Activated T-cell treated with anti-CD3 and anti-CD28 coated beads, Interleukin-2, amount 50 U/mL, for 72 hours (primary cell): ENCODE results near the gene COMMD9. TPM values are rescaled to one million over a fixed set of nuclear protein-coding genes. Genes with fewer than 3 reads are reported as not detected.
A peak's percentile ranks its signal among the peaks of the same experiment; 100 is the strongest.

ENCODE experiments used
- ATAC-seq, 2 donors: fragments of 150-1000 bp; cut with Tn5 transposase; replicated peaks in 1 of 2; 2 replicates each; pipeline ENCODE4 v1.10.0; 2021; ENCODE audit warnings: moderate library complexity in 2 of 2, mild to moderate bottlenecking in 1 of 2
- DNase-seq, 2 donors: peaks; one replicate each; pipeline ENCODE4 v3.0.0; 2021 to 2022; ENCODE audit warnings: mixed read lengths in 1 of 2
- H3K27ac Mint-ChIP-seq: one replicate; pipeline ENCODE4 v1.8.0; 2022; ENCODE audit warnings: mild to moderate bottlenecking, moderate library complexity, mixed read lengths
- H3K27me3 Mint-ChIP-seq: one replicate; pipeline ENCODE4 v1.8.0; 2022; ENCODE audit warnings: low read depth, mixed read lengths
- H3K36me3 Mint-ChIP-seq, 2 donors: one replicate each; pipeline ENCODE4 v1.8.0; 2022; ENCODE audit warnings: mixed read lengths in 2 of 2, mild to moderate bottlenecking in 1 of 2; ENCODE audit not compliant: insufficient read depth in 2 of 2
- H3K4me1 Mint-ChIP-seq: one replicate; pipeline ENCODE4 v1.8.0; 2022; ENCODE audit warnings: low read depth, mixed read lengths
- H3K4me3 Mint-ChIP-seq, 2 donors: one replicate each; pipeline ENCODE4 v1.8.0; 2022; ENCODE audit warnings: mild to moderate bottlenecking in 2 of 2, mixed read lengths in 2 of 2, moderate library complexity in 2 of 2
- H3K9me3 Mint-ChIP-seq, 2 donors: one replicate each; pipeline ENCODE4 v1.8.0; 2022; ENCODE audit warnings: mixed read lengths in 2 of 2
- total RNA-seq, 2 donors: library from RNA; stranded (reverse); gene quantifications; one replicate each; pipeline ENCODE4 v1.2.3, GENCODE V29; 2022

COMMD9 gene
- total RNA-seq, 2 donors from 2014 or later, result 25.7 to 26.7 TPM

GRCh38 chr11:36282926-36283325 is 6.3 kb downstream of the COMMD9 start:
- no peak for DNase-seq
- peaks cover 1 to 7% of the 10 kb centered on the region in 2 donors for H3K36me3 Mint-ChIP-seq
- no peaks in the 10 kb centered on the region for H3K27me3 Mint-ChIP-seq
- no peak for ATAC-seq
- no peak overlapping the region for H3K27ac Mint-ChIP-seq
- H3K9me3 Mint-ChIP-seq, result no peaks in the 10 kb centered on the region
- H3K4me3 Mint-ChIP-seq, result no peak overlapping the region
- H3K4me1 Mint-ChIP-seq, result peaks cover 35% of the 10 kb centered on the region

DNA sequence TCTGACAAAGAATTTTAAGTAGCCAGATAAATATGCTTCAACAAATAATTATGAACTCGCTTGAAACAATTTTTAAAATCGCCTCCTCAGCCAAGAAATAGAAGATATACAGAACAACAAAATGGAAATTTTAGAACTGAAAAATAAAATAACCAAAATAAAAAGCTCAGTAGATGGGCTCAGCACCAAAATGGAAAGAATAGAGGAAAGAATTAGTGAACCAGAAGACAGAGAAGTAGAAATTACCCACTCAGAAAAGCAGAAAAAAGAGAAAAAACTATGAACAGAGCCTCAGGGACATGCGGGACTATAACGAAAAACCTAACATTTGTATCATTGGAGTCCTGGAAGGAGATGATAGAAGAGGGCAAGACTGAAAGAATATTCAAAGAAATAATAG is 7.4 kb downstream of the COMMD9 start:
- Mint-ChIP-seq H3K27me3 (no peaks in the 10 kb centered on the region), H3K4me3 (no peak overlapping the region), H3K36me3 (peaks cover 1 to 8% of the 10 kb centered on the region in 2 donors), H3K9me3 (no peaks in the 10 kb centered on the region), H3K4me1 (peaks cover 29% of the 10 kb centered on the region), H3K27ac (no peak overlapping the region)
- DNase-seq (no peak), ATAC-seq (no peak)

DNA sequence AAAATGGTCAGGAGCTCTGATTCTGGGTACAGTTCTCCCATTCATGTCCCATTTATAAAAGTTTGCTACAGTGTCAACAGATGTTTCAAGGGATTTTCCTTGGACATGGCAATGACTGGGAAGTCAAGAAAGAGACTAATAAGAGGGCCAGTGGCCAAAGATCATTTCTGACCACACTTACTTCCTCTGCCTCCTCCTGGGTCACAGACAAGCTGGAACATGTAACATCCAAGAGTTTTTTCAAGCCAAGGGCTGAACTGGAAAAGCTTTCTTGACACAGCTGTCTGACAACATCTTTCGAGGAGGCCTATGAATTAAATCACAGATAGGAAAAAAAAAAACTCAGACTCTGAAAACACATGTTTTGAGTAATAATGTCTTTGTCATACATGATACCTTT is 8.7 kb downstream of the COMMD9 start:
- Mint-ChIP-seq H3K9me3 (no peaks in the 10 kb centered on the region), H3K27ac (no peak overlapping the region), H3K4me1 (peaks cover 25% of the 10 kb centered on the region), H3K36me3 (peaks cover 1 to 9% of the 10 kb centered on the region in 2 donors), H3K27me3 (no peaks in the 10 kb centered on the region), H3K4me3 (no peak overlapping the region)
- DNase-seq, result no peak
- no peak for ATAC-seq

DNA sequence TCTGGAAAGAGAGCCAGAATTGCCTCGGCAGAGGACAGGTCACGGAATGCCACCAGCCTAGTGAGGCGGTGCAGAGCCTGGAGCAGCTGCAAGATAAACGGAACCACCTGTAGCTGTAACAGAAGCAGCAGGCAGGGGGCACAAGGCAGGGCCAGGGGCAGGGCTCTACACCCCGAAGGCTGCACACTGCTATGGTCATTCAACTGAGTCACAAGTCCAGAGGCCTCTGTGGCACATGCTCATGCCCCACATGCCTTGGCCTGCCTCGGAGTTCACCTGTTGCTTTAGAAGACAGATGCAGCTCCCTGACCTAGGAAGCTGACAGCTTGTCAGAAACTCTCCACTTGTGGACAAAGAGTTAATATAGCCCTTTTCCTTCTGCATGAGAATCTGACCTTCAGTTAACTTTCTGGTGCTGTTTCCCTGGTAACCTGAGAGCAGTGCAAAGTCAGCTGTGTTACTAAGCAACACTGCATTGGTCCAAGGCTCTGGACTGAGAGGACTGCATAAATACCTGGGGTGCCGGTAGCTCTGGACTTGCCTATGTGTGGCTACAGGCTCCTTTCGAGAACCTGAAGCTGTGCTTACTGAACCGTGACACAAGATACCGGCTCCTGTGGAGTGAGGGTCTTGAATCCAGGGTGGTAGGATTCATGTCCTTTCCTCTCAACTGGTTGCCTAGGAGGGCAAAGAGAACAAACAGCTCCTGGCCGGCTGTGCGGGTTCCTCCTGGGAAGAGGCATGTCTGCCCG is 10.5 kb downstream of the COMMD9 start:
- H3K36me3 Mint-ChIP-seq, result peaks cover 3 to 14% of the 10 kb centered on the region in 2 donors
- no peak overlapping the region for H3K4me3 Mint-ChIP-seq
- no peak overlapping the region for H3K27ac Mint-ChIP-seq
- ATAC-seq, result no peak
- H3K27me3 Mint-ChIP-seq, result no peaks in the 10 kb centered on the region
- peaks cover 10% of the 10 kb centered on the region for H3K4me1 Mint-ChIP-seq
- no peaks in the 10 kb centered on the region for H3K9me3 Mint-ChIP-seq
- DNase-seq, result no peak

GRCh38 chr11:36274414-36274813 is 14.8 kb downstream of the COMMD9 start:
- Mint-ChIP-seq H3K27me3 (no peaks in the 10 kb centered on the region), H3K9me3 (no peaks in the 10 kb centered on the region), H3K4me3 (no peak overlapping the region), H3K27ac (no peak overlapping the region), H3K4me1 (no peaks in the 10 kb centered on the region), H3K36me3 (peaks cover 4 to 10% of the 10 kb centered on the region in 2 donors)
- no peak for ATAC-seq
- DNase-seq, result no peak

DNA sequence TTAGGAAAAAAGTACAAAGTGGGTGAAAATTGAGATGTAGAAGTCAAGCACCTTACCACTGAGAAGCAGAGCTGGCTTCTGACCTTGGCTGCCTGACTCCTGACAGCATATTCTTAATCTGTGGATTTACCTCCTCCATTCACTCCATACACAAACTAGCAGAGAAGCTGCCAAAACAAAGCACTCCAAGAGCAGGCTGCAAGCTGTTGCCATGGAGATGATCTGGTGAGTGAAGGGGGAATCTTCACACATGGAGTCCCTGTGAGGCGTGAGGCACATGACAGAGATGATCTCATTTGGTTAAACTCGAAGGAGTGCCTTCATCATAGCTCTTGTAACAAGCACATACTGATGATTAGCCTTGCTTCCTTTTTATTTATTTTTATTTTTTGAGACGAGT is 16.1 kb downstream of the COMMD9 start:
- Mint-ChIP-seq H3K4me1 (no peaks in the 10 kb centered on the region), H3K27ac (no peak overlapping the region), H3K27me3 (no peaks in the 10 kb centered on the region), H3K9me3 (no peaks in the 10 kb centered on the region), H3K36me3 (peaks cover 4 to 10% of the 10 kb centered on the region in 2 donors), H3K4me3 (no peak overlapping the region)
- ATAC-seq (no peak), DNase-seq (no peak)

DNA sequence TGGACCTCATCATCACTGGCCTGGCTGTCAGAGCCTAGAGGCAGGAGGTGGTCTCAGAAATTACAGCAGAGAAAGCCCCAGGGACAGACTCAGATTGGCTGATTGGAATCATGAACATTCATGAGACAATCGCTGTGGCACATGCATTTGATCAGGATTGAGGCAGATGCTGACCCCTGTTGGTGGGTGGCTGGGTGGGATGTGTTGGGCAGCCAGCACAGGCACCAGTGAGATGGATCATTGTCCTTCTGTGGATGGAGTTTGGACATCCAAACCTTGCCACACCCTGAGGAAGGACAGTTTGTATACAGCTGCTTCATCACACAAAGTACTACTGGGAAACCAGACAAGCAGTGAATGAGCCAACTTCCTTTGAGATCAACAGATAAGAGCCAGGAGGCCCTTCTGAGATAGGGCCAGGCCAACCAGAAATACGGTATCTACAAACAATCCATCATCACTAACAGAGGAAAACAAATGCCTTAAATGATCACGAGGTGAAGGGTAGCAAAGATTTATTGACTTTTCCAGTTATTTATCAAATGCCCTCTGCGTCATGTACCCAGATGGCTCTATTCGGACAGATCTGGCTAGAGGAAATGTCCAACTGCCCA is 17.3 kb downstream of the COMMD9 start:
- DNase-seq (no peak), ATAC-seq (no peak)
- Mint-ChIP-seq H3K9me3 (no peaks in the 10 kb centered on the region), H3K27me3 (no peaks in the 10 kb centered on the region), H3K36me3 (peaks cover 4 to 9% of the 10 kb centered on the region in 2 donors), H3K4me3 (no peak overlapping the region), H3K4me1 (no peaks in the 10 kb centered on the region), H3K27ac (no peak overlapping the region)

GRCh38 chr11:36270701-36271100 is 18.5 kb downstream of the COMMD9 start:
- DNase-seq (no peak), ATAC-seq (no peak)
- no peak overlapping the region for H3K4me3 Mint-ChIP-seq
- no peaks in the 10 kb centered on the region for H3K27me3 Mint-ChIP-seq
- no peaks in the 10 kb centered on the region for H3K4me1 Mint-ChIP-seq
- peaks cover 4 to 8% of the 10 kb centered on the region in 2 donors for H3K36me3 Mint-ChIP-seq
- H3K9me3 Mint-ChIP-seq, result no peaks in the 10 kb centered on the region
- no peak overlapping the region for H3K27ac Mint-ChIP-seq

- H3K4me1 Mint-ChIP-seq, result no peaks in the 10 kb centered on the region
- H3K36me3 Mint-ChIP-seq, result peaks cover 0 to under 1% of the 10 kb centered on the region in 2 donors
- no peaks in the 10 kb centered on the region for H3K9me3 Mint-ChIP-seq
- no peak for ATAC-seq
- no peak overlapping the region for H3K4me3 Mint-ChIP-seq
- no peak for DNase-seq
- H3K27me3 Mint-ChIP-seq, result peaks cover 11% of the 10 kb centered on the region
- H3K27ac Mint-ChIP-seq, result no peak overlapping the region
Observed at GRCh38 chr11:36268337-36268985, 20.8 kb downstream of the COMMD9 start.

DNA sequence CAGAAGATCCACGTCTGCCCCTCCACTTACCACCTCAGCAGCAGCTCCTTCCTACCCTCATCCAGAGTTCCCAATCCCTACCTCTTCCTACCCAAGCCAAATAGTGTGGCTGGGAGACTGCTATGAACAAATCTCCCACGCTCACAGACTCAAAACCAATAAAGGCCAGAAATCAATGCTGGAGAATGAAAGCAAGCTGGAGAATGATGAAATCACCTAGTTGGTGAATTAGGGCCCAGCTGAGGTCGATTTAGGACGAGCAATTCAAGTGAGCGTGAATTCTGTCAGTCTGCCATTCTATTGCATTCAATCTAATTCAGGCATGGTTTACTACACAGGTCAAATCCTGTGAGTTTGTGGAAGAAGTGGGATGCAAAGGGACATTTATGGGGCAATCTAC is 22.5 kb downstream of the COMMD9 start:
- Mint-ChIP-seq H3K36me3 (no peaks in the 10 kb centered on the region), H3K27me3 (peaks cover 11% of the 10 kb centered on the region), H3K9me3 (no peaks in the 10 kb centered on the region), H3K4me3 (no peak overlapping the region), H3K4me1 (no peaks in the 10 kb centered on the region), H3K27ac (no peak overlapping the region)
- no peak for DNase-seq
- ATAC-seq, result no peak

DNA sequence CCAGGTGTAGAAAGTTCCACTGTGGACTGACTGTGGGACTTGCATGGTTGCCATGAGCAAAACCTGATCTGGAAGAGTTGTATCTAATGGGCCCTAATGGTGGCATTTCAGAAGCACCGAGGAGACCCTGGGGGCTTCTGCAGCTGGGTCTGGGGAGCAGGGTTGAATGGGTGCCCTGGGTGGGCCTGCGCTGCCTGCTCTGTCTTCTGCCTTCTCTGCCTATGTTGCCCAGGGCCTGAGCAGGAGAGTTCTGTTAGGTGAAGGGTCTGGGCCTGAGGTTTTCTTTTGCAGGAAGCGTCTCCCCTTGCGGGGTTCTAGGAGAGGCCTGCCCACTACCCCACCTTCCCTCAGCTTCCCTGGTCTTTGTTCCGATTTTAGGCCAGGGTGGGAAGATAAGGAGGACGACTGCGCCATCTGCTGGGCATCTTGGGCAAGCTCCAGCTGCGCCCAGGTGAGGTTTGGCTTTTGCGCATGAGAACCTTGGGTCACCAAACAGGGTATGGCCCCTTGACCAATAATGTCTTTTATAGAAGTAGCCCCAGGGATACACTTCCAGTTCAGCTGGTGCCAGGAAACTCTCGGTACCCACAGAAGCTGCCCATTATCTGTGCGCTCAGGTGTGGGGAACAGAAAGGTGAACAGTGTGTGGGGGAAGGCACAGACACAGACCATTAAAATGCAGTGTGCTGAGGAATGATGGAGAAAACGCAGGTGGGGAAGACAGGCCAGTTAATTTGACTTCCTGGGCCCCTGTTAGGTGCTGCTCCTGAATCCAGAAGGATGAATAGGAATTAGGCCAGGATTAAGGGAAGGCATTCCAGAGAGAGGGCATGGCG is 23.2 kb downstream of the COMMD9 start:
- Mint-ChIP-seq H3K4me3 (no peak overlapping the region), H3K4me1 (no peaks in the 10 kb centered on the region), H3K27ac (no peak overlapping the region), H3K36me3 (no peaks in the 10 kb centered on the region), H3K27me3 (peaks cover 18% of the 10 kb centered on the region), H3K9me3 (no peaks in the 10 kb centered on the region)
- peak; percentile 76 for ATAC-seq
- peak; percentile 55 to 64 for DNase-seq

DNA sequence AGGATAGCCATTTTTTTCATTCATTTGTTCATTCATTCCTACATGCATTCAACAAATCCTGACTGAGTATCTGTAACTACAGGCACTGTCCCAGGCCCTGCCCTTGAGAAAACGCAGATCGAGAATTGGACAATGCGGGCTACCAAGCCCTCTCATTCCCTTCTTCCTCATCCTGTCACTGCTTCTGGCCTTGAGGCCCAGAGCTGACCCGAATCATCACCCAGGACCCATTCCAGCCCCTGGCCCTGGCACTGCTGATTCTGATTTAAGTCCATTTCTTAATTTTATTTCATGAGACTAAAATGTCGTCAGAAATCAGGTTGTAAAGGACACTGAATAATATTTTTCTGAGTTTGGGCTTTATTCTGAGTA is 24.3 kb downstream of the COMMD9 start:
- ATAC-seq (no peak), DNase-seq (no peak)
- Mint-ChIP-seq H3K36me3 (no peaks in the 10 kb centered on the region), H3K27me3 (peaks cover 23% of the 10 kb centered on the region), H3K9me3 (no peaks in the 10 kb centered on the region), H3K4me1 (no peaks in the 10 kb centered on the region), H3K4me3 (no peak overlapping the region), H3K27ac (no peak overlapping the region)
